ENCODE data around the gene GPR142. TPM values are rescaled to one million over a fixed set of nuclear protein-coding genes. Genes with fewer than 3 reads are reported as not detected.

Gene GPR142
- total RNA-seq, 1 experiment from 2014 or later = not detected

DNA sequence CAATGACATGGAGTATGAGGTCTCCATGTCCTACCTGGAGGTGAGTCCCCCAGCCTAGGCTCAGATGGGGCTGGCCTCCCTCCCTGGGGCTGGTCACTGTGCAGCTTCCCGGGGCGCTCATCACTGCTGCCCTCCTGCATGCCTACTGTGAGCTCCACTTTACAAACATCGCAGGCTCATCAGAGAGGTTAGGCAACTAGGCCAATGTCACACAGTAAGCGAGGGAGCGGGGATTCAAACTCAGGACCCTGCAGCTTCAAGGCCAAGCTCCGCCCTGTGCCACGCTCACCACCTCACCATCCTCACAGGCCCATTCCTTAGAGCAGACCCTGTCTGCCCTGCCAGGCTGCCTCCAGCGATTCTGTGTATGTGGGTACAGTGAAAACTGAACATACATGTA, 24.2 kb upstream of the GPR142 start:
- no peak overlapping the region for H3K27ac Mint-ChIP-seq
- no peaks in the 10 kb centered on the region for H3K36me3 Mint-ChIP-seq
- no peak for DNase-seq (ENCODE audit: low spot score)
- H3K4me1 Mint-ChIP-seq = peaks cover 6% of the 10 kb centered on the region; the same call in 1 of the 2 replicates
- H3K9me3 Mint-ChIP-seq = no peaks in the 10 kb centered on the region
- TF ChIP-seq, protein P1, sequence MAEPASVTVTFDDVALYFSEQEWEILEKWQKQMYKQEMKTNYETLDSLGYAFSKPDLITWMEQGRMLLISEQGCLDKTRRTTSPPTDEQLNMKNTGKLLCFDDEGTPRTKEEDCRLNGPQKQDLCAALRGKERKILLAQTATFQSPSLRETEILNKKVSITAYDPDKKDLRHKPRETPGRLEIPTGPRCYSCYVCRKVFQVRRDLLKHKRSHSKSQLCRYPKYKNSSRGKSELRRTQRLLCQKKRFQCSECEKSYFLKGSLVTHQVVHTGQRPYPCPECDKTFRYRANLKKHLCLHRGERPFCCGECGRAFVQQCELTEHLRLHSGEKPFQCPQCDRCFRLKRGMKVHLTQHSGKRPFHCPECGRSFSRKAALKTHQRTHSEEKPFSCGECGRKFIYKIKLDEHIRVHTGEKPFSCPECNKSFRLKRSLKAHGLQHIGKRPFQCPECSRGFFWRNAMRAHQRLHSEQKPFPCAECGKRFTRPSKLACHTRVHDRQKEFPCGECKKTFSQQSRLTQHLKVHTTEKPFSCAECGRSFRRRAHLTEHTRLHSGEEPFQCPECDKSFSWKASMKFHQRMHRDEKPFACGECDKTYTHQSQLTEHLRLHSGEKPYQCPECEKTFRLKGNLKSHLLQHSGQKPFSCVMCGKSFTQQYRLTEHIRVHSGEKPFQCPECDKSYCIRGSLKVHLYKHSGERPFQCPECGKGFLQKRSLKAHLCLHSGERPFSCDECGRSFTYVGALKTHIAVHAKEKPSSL (CRISPR knock-in tag; conservative IDR thresholded peaks at IDR 0.05) = no peak
- TF ChIP-seq, protein P2, sequence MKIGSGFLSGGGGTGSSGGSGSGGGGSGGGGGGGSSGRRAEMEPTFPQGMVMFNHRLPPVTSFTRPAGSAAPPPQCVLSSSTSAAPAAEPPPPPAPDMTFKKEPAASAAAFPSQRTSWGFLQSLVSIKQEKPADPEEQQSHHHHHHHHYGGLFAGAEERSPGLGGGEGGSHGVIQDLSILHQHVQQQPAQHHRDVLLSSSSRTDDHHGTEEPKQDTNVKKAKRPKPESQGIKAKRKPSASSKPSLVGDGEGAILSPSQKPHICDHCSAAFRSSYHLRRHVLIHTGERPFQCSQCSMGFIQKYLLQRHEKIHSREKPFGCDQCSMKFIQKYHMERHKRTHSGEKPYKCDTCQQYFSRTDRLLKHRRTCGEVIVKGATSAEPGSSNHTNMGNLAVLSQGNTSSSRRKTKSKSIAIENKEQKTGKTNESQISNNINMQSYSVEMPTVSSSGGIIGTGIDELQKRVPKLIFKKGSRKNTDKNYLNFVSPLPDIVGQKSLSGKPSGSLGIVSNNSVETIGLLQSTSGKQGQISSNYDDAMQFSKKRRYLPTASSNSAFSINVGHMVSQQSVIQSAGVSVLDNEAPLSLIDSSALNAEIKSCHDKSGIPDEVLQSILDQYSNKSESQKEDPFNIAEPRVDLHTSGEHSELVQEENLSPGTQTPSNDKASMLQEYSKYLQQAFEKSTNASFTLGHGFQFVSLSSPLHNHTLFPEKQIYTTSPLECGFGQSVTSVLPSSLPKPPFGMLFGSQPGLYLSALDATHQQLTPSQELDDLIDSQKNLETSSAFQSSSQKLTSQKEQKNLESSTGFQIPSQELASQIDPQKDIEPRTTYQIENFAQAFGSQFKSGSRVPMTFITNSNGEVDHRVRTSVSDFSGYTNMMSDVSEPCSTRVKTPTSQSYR (CRISPR knock-in tag; IDR thresholded peaks at IDR 0.05) = no peak
- TF ChIP-seq JUN (CRISPR knock-in tag; IDR thresholded peaks at IDR 0.05) (no peak), TCF7 (CRISPR knock-in tag; IDR thresholded peaks at IDR 0.05; ENCODE audit: low read depth) (no peak), ATF1 (CRISPR knock-in tag; IDR thresholded peaks at IDR 0.05) (no peak), EMX1 (CRISPR knock-in tag; IDR thresholded peaks at IDR 0.05) (no peak), FOXP1 (CRISPR knock-in tag; IDR thresholded peaks at IDR 0.05; ENCODE audit: borderline replicate concordance) (no peak), CREM (CRISPR knock-in tag; IDR thresholded peaks at IDR 0.05) (no peak), ZNF416 (CRISPR knock-in tag; IDR thresholded peaks at IDR 0.05) (no peak), ZNF396 (CRISPR knock-in tag; IDR thresholded peaks at IDR 0.05; ENCODE audit: borderline replicate concordance) (no peak), OVOL2 (CRISPR knock-in tag; IDR thresholded peaks at IDR 0.05; ENCODE audit: borderline replicate concordance) (no peak), HMGA2 (CRISPR knock-in tag; IDR thresholded peaks at IDR 0.05) (no peak), ZNF232 (CRISPR knock-in tag; IDR thresholded peaks at IDR 0.05) (no peak), GABPB1 (CRISPR knock-in tag; IDR thresholded peaks at IDR 0.05) (no peak), SMAD4 (CRISPR knock-in tag; IDR thresholded peaks at IDR 0.05) (no peak)
- TF ChIP-seq, protein P3, sequence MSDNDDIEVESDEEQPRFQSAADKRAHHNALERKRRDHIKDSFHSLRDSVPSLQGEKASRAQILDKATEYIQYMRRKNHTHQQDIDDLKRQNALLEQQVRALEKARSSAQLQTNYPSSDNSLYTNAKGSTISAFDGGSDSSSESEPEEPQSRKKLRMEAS (CRISPR knock-in tag; IDR thresholded peaks at IDR 0.05) = no peak
- TF ChIP-seq, protein P4, sequence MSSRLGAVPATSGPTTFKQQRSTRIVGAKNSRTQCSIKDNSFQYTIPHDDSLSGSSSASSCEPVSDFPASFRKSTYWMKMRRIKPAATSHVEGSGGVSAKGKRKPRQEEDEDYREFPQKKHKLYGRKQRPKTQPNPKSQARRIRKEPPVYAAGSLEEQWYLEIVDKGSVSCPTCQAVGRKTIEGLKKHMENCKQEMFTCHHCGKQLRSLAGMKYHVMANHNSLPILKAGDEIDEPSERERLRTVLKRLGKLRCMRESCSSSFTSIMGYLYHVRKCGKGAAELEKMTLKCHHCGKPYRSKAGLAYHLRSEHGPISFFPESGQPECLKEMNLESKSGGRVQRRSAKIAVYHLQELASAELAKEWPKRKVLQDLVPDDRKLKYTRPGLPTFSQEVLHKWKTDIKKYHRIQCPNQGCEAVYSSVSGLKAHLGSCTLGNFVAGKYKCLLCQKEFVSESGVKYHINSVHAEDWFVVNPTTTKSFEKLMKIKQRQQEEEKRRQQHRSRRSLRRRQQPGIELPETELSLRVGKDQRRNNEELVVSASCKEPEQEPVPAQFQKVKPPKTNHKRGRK (CRISPR knock-in tag; IDR thresholded peaks at IDR 0.05; ENCODE audit: borderline replicate concordance) = no peak
- TF ChIP-seq, protein P5, sequence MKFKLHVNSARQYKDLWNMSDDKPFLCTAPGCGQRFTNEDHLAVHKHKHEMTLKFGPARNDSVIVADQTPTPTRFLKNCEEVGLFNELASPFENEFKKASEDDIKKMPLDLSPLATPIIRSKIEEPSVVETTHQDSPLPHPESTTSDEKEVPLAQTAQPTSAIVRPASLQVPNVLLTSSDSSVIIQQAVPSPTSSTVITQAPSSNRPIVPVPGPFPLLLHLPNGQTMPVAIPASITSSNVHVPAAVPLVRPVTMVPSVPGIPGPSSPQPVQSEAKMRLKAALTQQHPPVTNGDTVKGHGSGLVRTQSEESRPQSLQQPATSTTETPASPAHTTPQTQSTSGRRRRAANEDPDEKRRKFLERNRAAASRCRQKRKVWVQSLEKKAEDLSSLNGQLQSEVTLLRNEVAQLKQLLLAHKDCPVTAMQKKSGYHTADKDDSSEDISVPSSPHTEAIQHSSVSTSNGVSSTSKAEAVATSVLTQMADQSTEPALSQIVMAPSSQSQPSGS (CRISPR knock-in tag; IDR thresholded peaks at IDR 0.05; ENCODE audit: borderline replicate concordance, low read depth) = no peak
- TF ChIP-seq, protein P6, sequence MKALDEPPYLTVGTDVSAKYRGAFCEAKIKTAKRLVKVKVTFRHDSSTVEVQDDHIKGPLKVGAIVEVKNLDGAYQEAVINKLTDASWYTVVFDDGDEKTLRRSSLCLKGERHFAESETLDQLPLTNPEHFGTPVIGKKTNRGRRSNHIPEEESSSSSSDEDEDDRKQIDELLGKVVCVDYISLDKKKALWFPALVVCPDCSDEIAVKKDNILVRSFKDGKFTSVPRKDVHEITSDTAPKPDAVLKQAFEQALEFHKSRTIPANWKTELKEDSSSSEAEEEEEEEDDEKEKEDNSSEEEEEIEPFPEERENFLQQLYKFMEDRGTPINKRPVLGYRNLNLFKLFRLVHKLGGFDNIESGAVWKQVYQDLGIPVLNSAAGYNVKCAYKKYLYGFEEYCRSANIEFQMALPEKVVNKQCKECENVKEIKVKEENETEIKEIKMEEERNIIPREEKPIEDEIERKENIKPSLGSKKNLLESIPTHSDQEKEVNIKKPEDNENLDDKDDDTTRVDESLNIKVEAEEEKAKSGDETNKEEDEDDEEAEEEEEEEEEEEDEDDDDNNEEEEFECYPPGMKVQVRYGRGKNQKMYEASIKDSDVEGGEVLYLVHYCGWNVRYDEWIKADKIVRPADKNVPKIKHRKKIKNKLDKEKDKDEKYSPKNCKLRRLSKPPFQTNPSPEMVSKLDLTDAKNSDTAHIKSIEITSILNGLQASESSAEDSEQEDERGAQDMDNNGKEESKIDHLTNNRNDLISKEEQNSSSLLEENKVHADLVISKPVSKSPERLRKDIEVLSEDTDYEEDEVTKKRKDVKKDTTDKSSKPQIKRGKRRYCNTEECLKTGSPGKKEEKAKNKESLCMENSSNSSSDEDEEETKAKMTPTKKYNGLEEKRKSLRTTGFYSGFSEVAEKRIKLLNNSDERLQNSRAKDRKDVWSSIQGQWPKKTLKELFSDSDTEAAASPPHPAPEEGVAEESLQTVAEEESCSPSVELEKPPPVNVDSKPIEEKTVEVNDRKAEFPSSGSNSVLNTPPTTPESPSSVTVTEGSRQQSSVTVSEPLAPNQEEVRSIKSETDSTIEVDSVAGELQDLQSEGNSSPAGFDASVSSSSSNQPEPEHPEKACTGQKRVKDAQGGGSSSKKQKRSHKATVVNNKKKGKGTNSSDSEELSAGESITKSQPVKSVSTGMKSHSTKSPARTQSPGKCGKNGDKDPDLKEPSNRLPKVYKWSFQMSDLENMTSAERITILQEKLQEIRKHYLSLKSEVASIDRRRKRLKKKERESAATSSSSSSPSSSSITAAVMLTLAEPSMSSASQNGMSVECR (CRISPR knock-in tag; IDR thresholded peaks at IDR 0.05; ENCODE audit: borderline replicate concordance) = no peak
- no peak for ATAC-seq
- CTCF ChIA-PET = interaction anchor here (1.0 kb wide), 2 partner anchors 9 to 144 kb away, joined by 3 read pairs; no protein-coding TSS in a partner anchor
- H3K27me3 Mint-ChIP-seq (ENCODE audit: low read depth) = no peaks in the 10 kb centered on the region
- H3K4me3 Mint-ChIP-seq = no peak overlapping the region
- POLR2A ChIA-PET = no interaction called here
